ENCODE measurements around the gene NHSL2. TPM values are rescaled to one million over a fixed set of nuclear protein-coding genes. Genes with fewer than 3 reads are reported as not detected.
A peak's percentile ranks its signal among the peaks of the same experiment; 100 is the strongest.

NHSL2 gene
- total RNA-seq, 8 experiments from 2014 or later, result 0.13 to 5.0 (median 1.3) TPM

DNA sequence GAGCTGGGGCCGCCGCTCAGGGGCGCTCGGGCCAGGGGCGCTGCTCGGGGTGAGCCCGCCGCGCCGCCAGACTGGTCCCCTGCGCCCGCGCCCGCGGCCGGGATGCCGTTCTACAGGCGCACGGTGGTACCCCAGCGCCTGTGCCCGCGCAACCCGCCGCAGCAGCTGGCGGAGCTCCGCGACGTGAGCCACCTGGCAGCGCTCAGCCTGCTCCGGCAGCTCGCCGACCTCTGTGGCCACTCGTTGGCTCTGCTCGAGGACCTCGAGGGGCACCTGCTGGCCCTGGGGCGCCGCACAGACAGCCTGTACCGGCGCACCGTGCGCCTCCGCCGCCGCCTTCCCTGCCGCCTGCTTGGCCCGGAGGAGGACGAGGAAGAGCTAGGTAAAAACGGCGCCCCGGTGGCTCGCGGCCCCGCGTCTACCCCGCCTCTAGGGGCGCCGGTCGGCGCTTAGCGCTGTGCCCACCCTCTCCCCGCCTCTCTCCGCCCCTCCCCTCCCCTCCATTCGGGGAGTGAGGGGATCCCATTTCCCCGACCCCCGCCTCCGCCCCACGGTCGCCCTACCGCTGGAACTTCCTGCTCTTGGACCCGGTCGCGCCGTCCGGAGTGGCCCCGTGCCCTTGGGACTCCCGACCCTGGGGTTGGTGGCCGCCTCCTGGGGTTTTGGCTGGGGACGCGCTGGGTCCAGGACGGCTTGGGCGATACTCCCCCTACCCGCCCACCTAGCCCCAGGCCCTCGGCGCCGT, 513 bp downstream of the NHSL2 start:
- Histone ChIP-seq H3K4me3 (peak overlapping the region; percentile 39 to 74 (median 45)), H3K27ac (peak overlapping the region in 1 of 2 donors; percentile 19), H3K4me1 (replicated peaks in 1 of 2) (peaks cover 2 to 7% of the 10 kb centered on the region in 2 donors)
- in situ Hi-C loops (cut with MboI; ENCODE audit: low pct_unique_long_range_greater_than_20kb in 2 of 9, low sequenced_read_pairs in 9 of 9, unreplicated experiment in 9 of 9), result no loop called here
- ATAC-seq (replicated peaks in 6 of 8), result peak; percentile 36 to 79 (median 73)
- 51% methylated on average over 13 of the region's 85 CpGs; no CpG with 5 or more reads in 9 of the 10 experiments for WGBS, 10 experiments

DNA sequence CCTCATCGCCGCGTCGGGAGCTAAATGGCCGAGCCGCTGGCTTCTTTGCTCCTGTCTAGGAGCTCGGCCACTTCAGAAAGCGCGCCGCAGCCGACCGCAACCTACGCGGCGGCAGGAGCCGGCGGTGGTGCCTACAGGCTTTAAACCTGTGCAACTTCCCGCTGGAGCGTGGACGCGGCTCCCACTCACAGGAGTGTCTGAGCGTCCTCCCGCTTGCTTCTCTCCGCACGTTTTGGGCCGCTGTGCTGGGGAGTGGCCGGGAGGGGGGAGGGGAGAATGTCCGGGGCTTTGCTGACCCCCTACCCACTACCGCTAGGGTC, 1.0 kb downstream of the NHSL2 start:
- H3K27ac ChIP-seq, result peak overlapping the region in 1 of 2 donors; percentile 19
- in situ Hi-C loops (cut with MboI; ENCODE audit: low pct_unique_long_range_greater_than_20kb in 2 of 9, low sequenced_read_pairs in 9 of 9, unreplicated experiment in 9 of 9), result no loop called here
- 56% methylated on average over 3 of the region's 29 CpGs; no CpG with 5 or more reads in 9 of the 10 experiments for WGBS, 10 experiments
- H3K4me1 ChIP-seq (replicated peaks in 1 of 2), result peaks cover 0 to 3% of the 10 kb centered on the region in 2 donors
- H3K4me3 ChIP-seq, result peak overlapping the region; percentile 39 to 74 (median 45)
- peak in 6 of 8 experiments; percentile 20 to 58 (median 54) for ATAC-seq (replicated peaks in 6 of 8)

DNA sequence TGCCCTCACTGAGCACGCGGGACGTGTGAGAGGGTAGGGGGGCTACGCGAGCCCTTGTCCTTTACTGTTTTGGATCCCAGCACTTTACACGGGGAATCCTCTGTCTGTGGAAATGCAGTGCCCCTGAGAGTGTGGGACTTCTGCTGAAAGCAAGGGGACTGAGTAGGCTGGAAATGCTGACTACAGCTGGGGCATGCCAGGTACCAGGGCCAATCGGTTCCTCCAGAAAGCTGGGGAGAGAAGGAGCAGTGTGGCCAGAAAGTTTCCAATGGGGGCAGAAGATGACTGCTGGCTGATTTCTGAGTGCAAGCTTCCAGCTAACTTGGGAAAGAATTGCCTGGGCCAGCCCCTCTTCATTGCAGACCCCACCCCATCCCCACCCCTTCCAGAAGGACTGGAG, 1.5 kb downstream of the NHSL2 start:
- WGBS, 10 experiments, result 59% methylated on average over 3 of the region's 7 CpGs; no CpG with 5 or more reads in 9 of the 10 experiments
- peak overlapping the region in 1 of 5 donors; percentile 74 for H3K4me3 ChIP-seq
- in situ Hi-C loops (cut with MboI; ENCODE audit: low pct_unique_long_range_greater_than_20kb in 2 of 9, low sequenced_read_pairs in 9 of 9, unreplicated experiment in 9 of 9), result no loop called here
- ATAC-seq (replicated peaks in 6 of 8), result no peak
- H3K4me1 ChIP-seq (replicated peaks in 1 of 2), result peaks cover 0 to 3% of the 10 kb centered on the region in 2 donors
- H3K27ac ChIP-seq, result no peak overlapping the region

DNA sequence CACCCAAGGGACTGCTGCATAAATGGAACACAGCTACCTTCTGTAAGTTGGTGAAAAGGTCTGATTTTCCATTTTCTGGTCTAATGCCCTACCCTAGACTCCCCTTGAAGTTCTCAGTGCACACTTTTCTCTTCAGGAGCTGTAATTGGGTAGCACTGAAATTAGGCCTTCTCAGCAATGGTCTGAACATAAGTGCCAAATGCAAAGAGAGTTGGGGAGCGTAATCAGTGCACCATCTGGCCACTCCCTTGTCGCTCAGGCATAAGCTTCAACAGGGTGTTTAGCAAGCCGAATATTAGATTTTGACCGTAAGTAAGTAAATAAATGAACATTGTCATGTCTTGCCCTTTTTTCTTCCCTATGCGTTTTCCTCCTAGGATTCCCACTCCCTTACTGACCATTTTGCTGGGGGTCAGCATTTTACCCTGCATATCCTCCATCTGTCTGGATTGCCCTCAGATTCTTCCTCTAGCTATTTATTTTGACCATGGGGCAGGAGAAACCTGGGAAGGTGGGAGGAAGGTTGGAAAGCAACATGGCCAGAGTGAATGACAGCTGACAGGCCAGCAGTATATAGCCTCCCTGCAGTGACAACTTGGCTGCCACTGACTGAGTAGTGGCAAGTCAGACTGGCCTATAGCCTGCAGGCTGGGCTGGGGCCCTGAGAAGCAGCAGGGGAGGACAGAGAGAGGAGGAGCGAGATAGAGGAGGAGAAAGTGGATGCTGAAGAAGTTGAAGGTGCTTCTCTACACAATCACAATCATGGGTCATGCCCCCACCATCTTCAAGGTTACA, 2.7 kb downstream of the NHSL2 start:
- peak in 2 of 8 experiments; percentile 20 to 43 for ATAC-seq (replicated peaks in 6 of 8)
- peaks cover 0 to 6% of the 10 kb centered on the region in 2 donors for H3K4me1 ChIP-seq (replicated peaks in 1 of 2)
- WGBS, 10 experiments, result 26 to 100% (median 46%) methylated on average over 1 to 6 of the region's 6 CpGs; no CpG with 5 or more reads in 6 of the 10 experiments
- no peak overlapping the region for H3K4me3 ChIP-seq
- in situ Hi-C loops (cut with MboI; ENCODE audit: low pct_unique_long_range_greater_than_20kb in 2 of 9, low sequenced_read_pairs in 9 of 9, unreplicated experiment in 9 of 9), result no loop called here
- no peak overlapping the region for H3K27ac ChIP-seq

DNA sequence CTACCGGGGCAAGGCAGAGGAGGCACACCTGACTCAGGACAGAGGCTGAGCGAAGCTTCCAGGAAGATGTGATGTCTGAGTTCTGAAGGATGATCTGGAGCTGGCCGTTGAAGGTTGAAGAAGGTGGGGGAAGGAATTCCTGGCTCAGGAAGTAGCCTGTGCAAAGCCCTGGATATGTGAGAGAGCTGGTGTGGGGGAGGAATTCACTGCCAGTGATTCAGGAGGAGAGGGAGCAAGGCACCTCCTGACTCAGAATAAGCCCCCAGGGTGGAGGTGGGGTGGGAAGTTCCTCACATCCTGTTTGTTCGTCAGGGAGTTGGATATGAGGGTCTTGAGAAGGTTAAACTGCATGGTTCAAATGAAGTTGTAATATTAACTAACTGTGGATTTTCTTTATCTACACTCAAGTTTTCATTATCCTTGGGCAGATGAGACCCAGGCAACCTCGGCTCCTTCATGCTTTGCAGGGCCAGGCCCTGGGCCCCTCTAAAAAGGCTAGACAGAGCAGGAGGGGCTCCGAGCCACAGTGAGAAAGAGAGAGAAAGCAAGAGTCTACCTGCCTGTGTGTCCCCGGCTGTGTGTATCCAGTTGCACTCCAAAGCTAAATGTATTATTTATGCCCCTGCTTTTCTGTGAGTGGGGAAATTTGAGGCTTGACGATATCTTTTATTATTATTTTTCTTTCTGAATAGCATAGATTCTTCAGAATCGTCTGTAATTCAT, 7.1 kb downstream of the NHSL2 start:
- in situ Hi-C loops (cut with MboI; ENCODE audit: low pct_unique_long_range_greater_than_20kb in 2 of 9, low sequenced_read_pairs in 9 of 9, unreplicated experiment in 9 of 9), result no loop called here
- Histone ChIP-seq H3K27ac (no peak overlapping the region), H3K4me1 (replicated peaks in 1 of 2) (peaks cover 0 to 3% of the 10 kb centered on the region in 2 donors), H3K4me3 (no peak overlapping the region)
- WGBS, 10 experiments, result 21 to 100% (median 63%) methylated on average over 1 to 5 of the region's 9 CpGs; no CpG with 5 or more reads in 5 of the 10 experiments
- no peak for ATAC-seq (replicated peaks in 6 of 8)

DNA sequence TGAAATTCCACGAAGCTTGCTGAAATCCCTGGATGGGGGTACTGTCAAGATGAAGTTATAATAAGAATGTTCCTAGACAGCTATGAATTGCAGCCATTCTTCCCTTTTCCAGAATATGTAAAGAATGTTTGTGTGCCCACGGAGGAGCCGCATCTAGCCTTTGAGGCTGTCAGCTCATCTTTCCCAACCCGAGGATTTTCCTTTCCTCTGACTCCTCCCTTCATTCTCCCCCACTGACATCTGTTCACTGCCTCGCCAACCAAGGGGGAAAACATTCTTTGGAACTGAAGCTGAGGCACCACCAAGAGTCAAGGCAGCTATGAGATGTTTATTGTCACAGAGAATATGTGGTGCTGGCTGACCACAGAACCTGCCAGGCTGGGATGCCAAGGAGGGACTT, 8.8 kb downstream of the NHSL2 start:
- no peak for ATAC-seq (replicated peaks in 6 of 8)
- H3K4me3 ChIP-seq, result no peak overlapping the region
- WGBS, 10 experiments, result 20 to 40% (median 38%) methylated on average over 1 to 4 of the region's 5 CpGs; no CpG with 5 or more reads in 7 of the 10 experiments
- H3K4me1 ChIP-seq (replicated peaks in 1 of 2), result peaks cover 0 to 3% of the 10 kb centered on the region in 2 donors
- in situ Hi-C loops (cut with MboI; ENCODE audit: low pct_unique_long_range_greater_than_20kb in 2 of 9, low sequenced_read_pairs in 9 of 9, unreplicated experiment in 9 of 9), result no loop called here
- no peak overlapping the region for H3K27ac ChIP-seq

DNA sequence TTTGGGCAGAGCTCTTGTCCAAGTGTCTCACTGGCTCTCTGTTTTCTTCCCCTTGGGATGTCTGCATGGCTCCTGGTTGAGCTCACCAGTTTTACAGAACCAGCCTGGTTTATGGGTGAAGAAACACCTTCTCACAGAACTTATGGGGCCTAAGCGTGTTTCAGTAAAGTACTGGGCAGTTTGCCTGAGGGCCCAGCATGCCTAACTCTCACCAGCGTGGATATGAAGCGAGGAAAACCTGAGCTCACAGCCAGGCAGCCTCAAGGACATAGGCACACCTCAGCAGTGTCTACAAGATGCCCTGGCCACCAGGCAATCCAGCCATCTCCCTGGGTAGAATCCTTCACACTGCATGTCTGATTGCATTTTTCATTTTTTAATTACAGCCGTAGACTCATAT, 9.2 kb downstream of the NHSL2 start:
- H3K27ac ChIP-seq, result no peak overlapping the region
- 50 to 92% (median 53%) methylated on average over 1 to 4 of the region's 4 CpGs; no CpG with 5 or more reads in 7 of the 10 experiments for WGBS, 10 experiments
- no peak overlapping the region for H3K4me3 ChIP-seq
- H3K4me1 ChIP-seq (replicated peaks in 1 of 2), result peaks cover 0 to 3% of the 10 kb centered on the region in 2 donors
- ATAC-seq (replicated peaks in 6 of 8), result no peak
- in situ Hi-C loops (cut with MboI; ENCODE audit: low pct_unique_long_range_greater_than_20kb in 2 of 9, low sequenced_read_pairs in 9 of 9, unreplicated experiment in 9 of 9), result no loop called here

DNA sequence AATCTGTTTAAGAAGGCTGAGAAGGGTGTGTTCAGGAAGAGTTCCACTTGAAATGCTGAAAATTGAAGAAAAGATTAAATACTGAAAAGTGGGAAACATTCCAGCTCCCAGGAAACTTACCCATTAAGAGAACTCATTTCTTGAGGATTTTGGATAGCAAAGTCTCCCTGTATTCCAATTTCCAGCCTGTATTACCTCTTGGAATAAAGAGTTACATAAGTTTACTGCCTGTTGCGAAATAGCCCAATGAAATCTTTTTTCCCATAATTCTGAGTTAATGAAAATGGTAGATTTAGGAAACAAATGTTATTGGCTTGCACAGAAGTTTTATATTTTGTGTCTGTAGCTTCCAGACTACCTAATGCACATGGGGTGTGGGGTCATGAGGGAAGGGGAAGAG, 12.0 kb downstream of the NHSL2 start:
- 0 to 80% methylated on average over 1 of the region's 1 CpG; no CpG with 5 or more reads in 8 of the 10 experiments for WGBS, 10 experiments
- Histone ChIP-seq H3K27ac (no peak overlapping the region), H3K4me1 (replicated peaks in 1 of 2) (peaks cover 0 to 3% of the 10 kb centered on the region in 2 donors), H3K4me3 (no peak overlapping the region)
- in situ Hi-C loops (cut with MboI; ENCODE audit: low pct_unique_long_range_greater_than_20kb in 2 of 9, low sequenced_read_pairs in 9 of 9, unreplicated experiment in 9 of 9), result no loop called here
- ATAC-seq (replicated peaks in 6 of 8), result no peak

DNA sequence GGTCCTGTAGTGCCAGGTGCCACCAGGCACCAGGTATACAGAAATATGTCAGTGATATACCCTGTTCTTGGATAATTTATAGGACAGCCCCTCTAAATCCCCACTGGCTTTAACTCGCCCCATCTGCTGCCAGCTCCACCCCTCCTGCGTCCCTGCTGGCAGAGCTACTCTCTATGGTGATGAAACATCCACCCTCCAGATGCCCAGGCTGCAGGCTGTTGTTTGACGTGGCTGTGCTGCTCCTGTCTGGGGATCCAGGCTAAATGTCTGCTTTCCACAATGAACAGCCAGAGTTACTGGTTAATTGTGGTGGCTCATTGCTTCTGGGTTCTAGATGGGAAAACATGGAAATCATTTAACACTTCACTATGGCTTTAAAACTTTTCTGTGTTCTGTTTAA, 12.9 kb downstream of the NHSL2 start:
- no peaks in the 10 kb centered on the region for H3K4me1 ChIP-seq (replicated peaks in 1 of 2)
- H3K27ac ChIP-seq, result no peak overlapping the region
- ATAC-seq (replicated peaks in 6 of 8), result no peak
- H3K4me3 ChIP-seq, result no peak overlapping the region
- in situ Hi-C loops (cut with MboI; ENCODE audit: low pct_unique_long_range_greater_than_20kb in 2 of 9, low sequenced_read_pairs in 9 of 9, unreplicated experiment in 9 of 9), result no loop called here
- WGBS, 10 experiments, result 0 to 80% (median 28%) methylated on average over 1 to 3 of the region's 3 CpGs; no CpG with 5 or more reads in 6 of the 10 experiments

DNA sequence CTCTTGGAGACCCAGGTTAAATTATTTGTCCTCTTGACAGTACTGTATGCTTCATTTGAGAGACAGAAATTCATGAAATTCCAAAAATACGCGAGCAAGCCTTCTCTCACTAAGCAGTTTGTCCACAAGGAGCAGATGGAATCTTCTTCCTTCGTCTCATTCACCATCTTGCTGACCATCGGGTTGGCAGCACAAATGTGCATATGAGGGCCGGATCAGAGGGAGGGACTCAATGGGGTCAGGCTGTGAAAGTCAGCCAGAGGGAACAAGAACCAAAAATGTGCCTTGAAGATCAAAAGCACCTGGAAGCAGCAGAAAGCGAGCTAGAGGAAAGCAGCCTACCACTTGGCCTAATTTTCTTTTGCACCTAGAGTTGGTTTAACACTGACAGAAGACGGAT, 16.4 kb downstream of the NHSL2 start:
- in situ Hi-C loops (cut with MboI; ENCODE audit: low pct_unique_long_range_greater_than_20kb in 2 of 9, low sequenced_read_pairs in 9 of 9, unreplicated experiment in 9 of 9), result no loop called here
- H3K27ac ChIP-seq, result no peak overlapping the region
- no peaks in the 10 kb centered on the region for H3K4me1 ChIP-seq (replicated peaks in 1 of 2)
- ATAC-seq (replicated peaks in 6 of 8), result no peak
- WGBS, 10 experiments, result 48 to 100% (median 60%) methylated on average over 2 to 7 of the region's 7 CpGs; no CpG with 5 or more reads in 5 of the 10 experiments
- no peak overlapping the region for H3K4me3 ChIP-seq

DNA sequence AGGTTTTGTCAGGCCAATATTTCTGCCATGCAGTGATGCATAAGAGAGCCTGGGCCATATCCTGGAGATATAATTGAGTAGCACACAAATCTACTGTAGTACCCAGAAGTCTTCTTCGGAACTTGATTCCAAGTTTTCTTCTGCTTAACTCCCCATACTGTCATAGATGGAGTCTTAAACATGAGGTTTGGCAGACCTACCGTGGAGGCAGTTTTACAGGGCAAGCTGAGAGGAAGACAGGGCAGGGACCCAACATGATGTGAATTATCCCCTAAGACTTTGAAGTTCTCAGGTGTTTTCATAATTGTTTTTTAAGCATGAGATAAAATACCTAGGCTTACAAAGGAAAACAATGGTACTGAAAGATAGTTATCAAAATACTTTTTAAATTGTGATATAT, 18.2 kb downstream of the NHSL2 start:
- no peak for ATAC-seq (replicated peaks in 6 of 8)
- Histone ChIP-seq H3K27ac (no peak overlapping the region), H3K4me3 (no peak overlapping the region), H3K4me1 (replicated peaks in 1 of 2) (no peaks in the 10 kb centered on the region)
- in situ Hi-C loops (cut with MboI; ENCODE audit: low pct_unique_long_range_greater_than_20kb in 2 of 9, low sequenced_read_pairs in 9 of 9, unreplicated experiment in 9 of 9), result no loop called here
- WGBS, 10 experiments, result 8 to 38% methylated on average over 2 of the region's 2 CpGs; no CpG with 5 or more reads in 8 of the 10 experiments

DNA sequence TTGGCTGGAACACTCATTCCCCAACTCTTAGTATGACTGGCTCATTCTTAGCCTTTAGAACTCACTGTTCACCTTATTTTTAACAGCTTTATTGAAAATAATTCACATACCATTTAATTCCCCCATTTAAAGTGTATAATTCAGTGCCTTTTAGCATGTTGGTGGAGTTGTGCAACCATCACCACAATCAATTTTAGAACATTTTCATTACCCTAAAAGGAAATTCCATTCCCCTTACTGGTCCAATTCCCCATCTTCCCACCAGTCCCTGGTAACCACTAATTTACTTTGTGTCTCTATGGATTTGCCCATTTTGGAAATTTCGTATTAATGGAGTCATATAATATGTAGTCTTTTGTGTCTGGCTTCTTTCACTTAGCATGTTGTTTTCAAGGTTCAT, 19.7 kb downstream of the NHSL2 start:
- H3K4me3 ChIP-seq, result no peak overlapping the region
- peaks cover 0 to 1% of the 10 kb centered on the region in 2 donors for H3K4me1 ChIP-seq (replicated peaks in 1 of 2)
- no peak for ATAC-seq (replicated peaks in 6 of 8)
- in situ Hi-C loops (cut with MboI; ENCODE audit: low pct_unique_long_range_greater_than_20kb in 2 of 9, low sequenced_read_pairs in 9 of 9, unreplicated experiment in 9 of 9), result no loop called here
- H3K27ac ChIP-seq, result no peak overlapping the region
- 80 to 100% (median 100%) methylated on average over 1 of the region's 1 CpG; no CpG with 5 or more reads in 7 of the 10 experiments for WGBS, 10 experiments

DNA sequence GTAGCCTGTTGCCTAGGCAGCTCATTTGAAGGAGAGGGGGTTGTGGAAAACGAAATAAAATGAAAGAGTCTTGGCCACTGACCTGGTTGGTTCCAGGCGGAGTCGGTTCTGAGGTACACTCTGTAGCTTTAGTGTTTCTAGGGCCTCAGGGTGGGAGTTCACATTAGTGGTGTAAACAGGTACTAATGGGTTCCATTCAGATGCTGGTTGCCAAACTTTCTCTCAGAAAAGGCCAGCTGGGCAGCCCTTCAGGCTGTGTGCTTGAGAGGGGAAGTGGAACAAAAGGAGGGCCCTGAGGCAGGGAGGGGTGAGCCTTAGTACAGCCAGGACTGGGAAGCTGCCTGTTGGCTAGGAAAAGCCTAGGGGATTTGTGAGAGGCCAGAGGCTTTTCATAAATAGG, 24.8 kb downstream of the NHSL2 start:
- WGBS, 10 experiments, result 20 to 54% (median 45%) methylated on average over 1 to 3 of the region's 3 CpGs; no CpG with 5 or more reads in 7 of the 10 experiments
- H3K4me1 ChIP-seq (replicated peaks in 1 of 2), result peaks cover 0 to 7% of the 10 kb centered on the region in 2 donors
- peak in 3 of 8 experiments; percentile 32 to 72 (median 39) for ATAC-seq (replicated peaks in 6 of 8)
- H3K27ac ChIP-seq, result peak overlapping the region in 1 of 2 donors; percentile 3
- no peak overlapping the region for H3K4me3 ChIP-seq
- in situ Hi-C loops (cut with MboI; ENCODE audit: low pct_unique_long_range_greater_than_20kb in 2 of 9, low sequenced_read_pairs in 9 of 9, unreplicated experiment in 9 of 9), result no loop called here

Data from motor neuron (in vitro differentiated cells).